KMS-11 (cell line): Measurements from ENCODE around the gene SSX5.
"Not testable (repeated sequence)": the region's sequence is repeated elsewhere in the genome, so short reads cannot be mapped to it uniquely, and the experiment has no call there.

Source experiments
- H2AFZ ChIP-seq: fragments of 200-600 bp; sonication (generic); 2 replicates; pipeline ENCODE4 v1.6.1; 2016; ENCODE audit warnings: antibody characterized with exemption, mixed run types, low read depth
- H3K27ac ChIP-seq: fragments of 200-600 bp; sonication (generic); 2 replicates; pipeline ENCODE4 v1.6.1; 2016; ENCODE audit warnings: mild to moderate bottlenecking, mixed run types
- H3K27me3 ChIP-seq: fragments of 200-600 bp; sonication (generic); 2 replicates; pipeline ENCODE4 v1.6.1; 2017; ENCODE audit warnings: mild to moderate bottlenecking, low read depth, mixed run types, moderate library complexity; ENCODE audit not compliant: insufficient read depth
- H3K36me3 ChIP-seq: fragments of 200-600 bp; sonication (generic); 2 replicates; pipeline ENCODE4 v1.6.1; 2017; ENCODE audit warnings: mild to moderate bottlenecking, mixed run types; ENCODE audit not compliant: insufficient read depth
- H3K4me1 ChIP-seq: fragments of 200-600 bp; sonication (generic); 2 replicates; pipeline ENCODE4 v1.6.1; 2016; ENCODE audit warnings: mild to moderate bottlenecking, low read depth, mixed run types; ENCODE audit not compliant: poor library complexity, severe bottlenecking
- H3K4me2 ChIP-seq: fragments of 200-600 bp; sonication (generic); 2 replicates; pipeline ENCODE4 v1.7.0; 2016; ENCODE audit warnings: mild to moderate bottlenecking, mixed run types
- H3K4me3 ChIP-seq: fragments of 200-600 bp; sonication (generic); IDR thresholded peaks from 2 replicates; pipeline ENCODE4 v1.6.1; 2017; ENCODE audit warnings: low read depth, low read length, mixed read lengths; ENCODE audit not compliant: insufficient read depth
- H3K79me2 ChIP-seq: fragments of 200-600 bp; sonication (generic); 2 replicates; pipeline ENCODE4 v1.6.1; 2016; ENCODE audit warnings: low read depth, mixed run types; ENCODE audit not compliant: insufficient read depth
- H3K9ac ChIP-seq: fragments of 200-600 bp; sonication (generic); 2 replicates; pipeline ENCODE4 v1.6.1; 2016; ENCODE audit warnings: mild to moderate bottlenecking, mixed run types
- H4K20me1 ChIP-seq: fragments of 200-600 bp; sonication (generic); 2 replicates; pipeline ENCODE4 v1.6.1; 2016; ENCODE audit warnings: mild to moderate bottlenecking, mixed run types; ENCODE audit not compliant: insufficient read depth
- CTCF ChIP-seq: fragments of 200-600 bp; sonication (generic); conservative IDR thresholded peaks from 2 replicates; pipeline ENCODE4 v1.6.1; 2017; ENCODE audit warnings: low read depth, mild to moderate bottlenecking, antibody characterized with exemption, low read length, moderate library complexity, mixed read lengths

Gene SSX5

GRCh38 chrX:48179691-48180090 lies 16.9 kb downstream of the SSX5 start:
- no peaks in the 10 kb centered on the region for H4K20me1 ChIP-seq
- H3K27ac ChIP-seq = no peak overlapping the region
- no peak for TF ChIP-seq CTCF
- no peaks in the 10 kb centered on the region for H3K36me3 ChIP-seq
- no peak overlapping the region for H3K9ac ChIP-seq
- no peak overlapping the region for H2AFZ ChIP-seq
- no peaks in the 10 kb centered on the region for H3K79me2 ChIP-seq
- no peaks in the 10 kb centered on the region for H3K4me1 ChIP-seq
- no peak overlapping the region for H3K4me2 ChIP-seq
- H3K27me3 ChIP-seq = no peaks in the 10 kb centered on the region
- H3K4me3 ChIP-seq = no peak overlapping the region

GRCh38 chrX:48166322-48166721 lies 30.3 kb downstream of the SSX5 start:
- H3K4me2 ChIP-seq, H3K36me3 ChIP-seq, H3K27me3 ChIP-seq, H3K79me2 ChIP-seq, H3K27ac ChIP-seq, H4K20me1 ChIP-seq, H3K4me3 ChIP-seq, H2AFZ ChIP-seq, H3K4me1 ChIP-seq, H3K9ac ChIP-seq: not testable (repeated sequence)

GRCh38 chrX:48165241-48165640 lies 31.4 kb downstream of the SSX5 start:
- H3K9ac ChIP-seq = no peak overlapping the region
- no peaks in the 10 kb centered on the region for H3K27me3 ChIP-seq
- no peaks in the 10 kb centered on the region for H3K79me2 ChIP-seq
- no peak for TF ChIP-seq CTCF
- no peaks in the 10 kb centered on the region for H3K4me1 ChIP-seq
- no peak overlapping the region for H3K4me2 ChIP-seq
- H4K20me1 ChIP-seq = no peaks in the 10 kb centered on the region
- H3K4me3 ChIP-seq = no peak overlapping the region
- no peak overlapping the region for H2AFZ ChIP-seq
- no peak overlapping the region for H3K27ac ChIP-seq
- H3K36me3 ChIP-seq = no peaks in the 10 kb centered on the region

- H3K4me1 ChIP-seq = no peaks in the 10 kb centered on the region
- H4K20me1 ChIP-seq = no peaks in the 10 kb centered on the region
- TF ChIP-seq CTCF = no peak
- H3K9ac ChIP-seq = no peak overlapping the region
- H3K4me3 ChIP-seq = no peak overlapping the region
- H3K36me3 ChIP-seq = no peaks in the 10 kb centered on the region
- H3K4me2 ChIP-seq = no peak overlapping the region
- no peak overlapping the region for H3K27ac ChIP-seq
- H2AFZ ChIP-seq = no peak overlapping the region
- no peaks in the 10 kb centered on the region for H3K27me3 ChIP-seq
- H3K79me2 ChIP-seq = no peaks in the 10 kb centered on the region
Observed at GRCh38 chrX:48156014-48156413, 40.6 kb downstream of the SSX5 start.

GRCh38 chrX:48154796-48155195 lies 41.8 kb downstream of the SSX5 start:
- Histone ChIP-seq H3K36me3 (no peaks in the 10 kb centered on the region), H3K27ac (no peak overlapping the region), H3K4me1 (no peaks in the 10 kb centered on the region), H2AFZ (no peak overlapping the region), H3K79me2 (no peaks in the 10 kb centered on the region), H3K27me3 (no peaks in the 10 kb centered on the region), H3K4me3 (no peak overlapping the region), H3K9ac (no peak overlapping the region), H3K4me2 (no peak overlapping the region), H4K20me1 (no peaks in the 10 kb centered on the region)
- TF ChIP-seq CTCF = no peak
